RKO (cell line): ENCODE data around the gene KRTAP12-1.
"Not testable (repeated sequence)": the region's sequence is repeated elsewhere in the genome, so short reads cannot be mapped to it uniquely, and the experiment has no call there.

Experiments used
- DNase-seq: peaks from one replicate; pipeline ENCODE4 v3.0.0-alpha.2; 2016; ENCODE audit warnings: low spot score

KRTAP12-1 gene

DNA sequence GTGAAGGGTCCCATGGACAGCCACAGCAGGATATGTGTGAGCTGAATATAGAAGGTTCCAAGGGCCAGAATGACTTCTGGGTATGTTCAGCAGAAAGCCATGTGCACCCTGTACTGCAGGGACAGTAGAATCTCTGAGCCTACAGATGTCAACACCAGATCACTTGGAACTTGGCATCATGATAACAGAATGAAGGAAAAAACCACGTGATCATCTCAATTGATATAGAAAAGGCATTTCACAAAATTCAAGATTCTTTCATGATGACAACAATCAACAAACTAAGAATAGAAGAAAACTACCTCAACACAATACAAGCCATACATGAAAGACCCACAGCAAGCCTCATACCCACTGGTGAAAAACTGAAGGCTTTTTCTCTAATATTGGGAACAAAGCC, 14.4 kb downstream of the KRTAP12-1 start:
- no peak for DNase-seq

DNA sequence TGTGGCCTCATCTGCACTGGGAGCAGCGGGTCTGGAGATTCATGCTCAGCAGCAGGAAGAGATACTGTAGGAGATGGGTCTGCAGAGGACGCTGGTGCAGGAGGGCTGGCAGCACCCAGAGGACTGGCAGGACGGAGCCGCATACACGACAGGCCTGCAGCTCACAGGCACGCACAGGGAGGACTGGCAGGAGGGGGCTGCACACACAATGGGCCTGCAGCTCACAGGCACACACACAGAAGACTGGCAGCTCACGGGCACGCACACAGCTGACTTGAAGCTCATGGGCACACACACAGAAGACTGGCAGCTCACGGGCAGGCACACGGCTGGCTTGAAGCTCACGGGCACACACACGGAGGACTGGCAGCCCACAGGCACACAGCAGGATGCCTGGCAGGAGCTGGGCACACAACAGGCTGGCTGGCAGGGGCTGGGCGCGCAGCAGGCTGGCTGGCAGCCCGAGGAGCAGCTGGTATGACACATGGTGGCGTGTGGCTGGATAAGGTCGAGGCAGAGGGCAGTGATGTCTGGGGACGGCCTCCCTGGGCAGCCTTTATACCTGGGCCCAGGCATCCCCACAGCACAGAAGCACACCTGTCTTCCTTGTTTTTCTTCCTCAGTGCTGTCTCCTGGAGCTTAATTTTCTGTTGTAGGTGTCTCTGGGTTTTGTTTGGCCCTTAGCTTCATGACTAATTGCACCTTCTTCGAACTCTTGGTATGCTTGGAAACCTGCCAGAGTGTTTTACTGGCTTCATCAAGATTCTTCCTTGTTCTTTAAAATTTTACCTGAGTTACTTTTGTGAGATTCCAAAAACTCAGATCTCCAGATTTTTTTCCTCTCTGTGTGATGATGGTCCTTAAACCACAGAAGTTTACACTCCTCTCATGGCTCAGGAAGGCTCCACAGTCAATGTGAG, 15.3 kb downstream of the KRTAP12-1 start, which contains the start of gene KRTAP12-2:
KRTAP12-2 (minus strand) TSS at position 527 of the 920 bp plus-strand sequence; CDS start at position 486, 41 bp downstream.
- DNase-seq = no peak

DNA sequence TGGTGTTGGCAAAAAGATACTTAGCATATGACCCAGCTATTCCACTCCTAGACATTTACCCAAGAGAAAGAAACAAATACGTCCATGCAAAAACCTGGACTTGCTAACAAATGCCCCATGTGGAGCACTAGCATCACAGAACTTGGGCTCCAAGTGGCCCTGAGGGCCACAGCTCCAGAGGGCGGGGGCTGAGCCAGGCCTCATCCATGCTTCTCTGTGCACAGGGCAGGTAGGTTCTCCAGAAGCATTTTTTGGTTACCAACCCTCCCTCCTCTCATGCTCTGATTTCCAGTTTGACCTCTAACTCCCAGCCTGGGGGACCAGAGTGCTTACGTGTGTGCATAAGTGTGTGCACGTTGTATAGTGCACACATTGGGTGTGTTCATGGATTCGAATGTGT, 17.3 kb downstream of the KRTAP12-1 start:
- no peak for DNase-seq

DNA sequence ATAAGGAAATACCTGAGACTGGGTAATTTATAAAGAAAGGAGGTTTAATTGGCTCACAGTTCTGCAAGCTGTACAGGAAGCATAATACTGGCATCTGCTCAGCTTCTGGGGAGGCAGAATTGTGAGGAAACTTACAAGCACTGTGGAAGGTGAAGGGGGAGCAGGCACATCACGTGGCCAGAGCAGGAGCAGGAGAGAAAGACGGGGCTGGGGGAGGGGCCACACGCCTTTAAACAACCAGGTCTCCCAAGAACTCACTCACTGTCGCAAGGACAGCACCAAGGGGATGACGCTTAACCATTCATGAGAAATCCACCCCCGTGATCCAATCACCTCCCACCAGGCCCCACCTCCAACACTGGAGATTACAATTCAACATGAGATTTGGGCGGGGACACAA, 20.4 kb downstream of the KRTAP12-1 start:
- not testable (repeated sequence) for DNase-seq

DNA sequence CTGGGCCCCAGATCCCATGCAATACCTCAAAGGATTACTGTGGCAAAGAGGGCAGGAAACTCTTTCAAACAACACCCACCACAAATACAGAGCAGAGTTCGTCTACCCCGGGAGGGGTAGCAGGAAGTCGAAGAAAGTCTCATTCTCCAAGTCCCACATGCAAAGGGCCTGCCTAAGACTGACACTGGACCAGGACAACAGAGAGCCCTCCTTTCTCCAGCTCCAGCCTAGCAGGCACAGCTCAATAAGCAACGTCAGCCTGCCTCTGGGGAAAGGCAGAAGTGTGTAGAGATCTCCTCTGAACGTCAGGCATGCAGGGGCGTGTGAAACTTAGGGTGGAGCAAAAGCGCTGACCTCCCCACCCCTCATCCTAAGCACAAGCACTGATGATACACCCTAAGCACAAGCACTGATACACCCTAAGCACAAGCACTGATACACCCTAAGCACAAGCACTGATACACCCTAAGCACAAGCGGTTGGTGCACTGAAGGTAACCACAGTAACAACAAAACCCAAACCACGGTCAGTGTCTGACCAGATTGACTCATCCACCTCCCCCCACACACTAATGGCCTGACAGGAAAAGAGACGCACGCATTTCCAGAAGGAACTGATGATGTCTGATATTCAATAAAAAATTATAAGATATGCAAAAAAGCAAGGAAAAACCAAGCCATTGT, 22.9 kb downstream of the KRTAP12-1 start:
- no peak for DNase-seq

DNA sequence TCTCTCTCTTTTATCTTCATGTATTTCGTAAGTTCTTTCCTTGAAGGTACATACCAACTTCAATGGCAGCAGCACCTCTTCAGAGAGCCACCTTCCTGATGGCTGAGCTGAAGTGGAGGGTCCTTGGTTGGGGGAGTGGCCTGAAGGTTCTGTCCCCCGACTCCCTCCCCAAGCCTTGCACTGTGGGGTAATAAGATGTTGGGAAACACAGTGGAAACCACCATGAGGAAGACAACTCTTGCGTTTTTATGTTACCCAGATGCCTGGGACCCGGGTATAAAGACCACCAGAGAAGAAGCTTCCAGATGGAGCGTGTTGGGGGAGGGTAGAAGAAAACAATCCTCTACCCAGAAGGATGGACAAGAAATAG, 23.4 kb downstream of the KRTAP12-1 start:
- DNase-seq = no peak

DNA sequence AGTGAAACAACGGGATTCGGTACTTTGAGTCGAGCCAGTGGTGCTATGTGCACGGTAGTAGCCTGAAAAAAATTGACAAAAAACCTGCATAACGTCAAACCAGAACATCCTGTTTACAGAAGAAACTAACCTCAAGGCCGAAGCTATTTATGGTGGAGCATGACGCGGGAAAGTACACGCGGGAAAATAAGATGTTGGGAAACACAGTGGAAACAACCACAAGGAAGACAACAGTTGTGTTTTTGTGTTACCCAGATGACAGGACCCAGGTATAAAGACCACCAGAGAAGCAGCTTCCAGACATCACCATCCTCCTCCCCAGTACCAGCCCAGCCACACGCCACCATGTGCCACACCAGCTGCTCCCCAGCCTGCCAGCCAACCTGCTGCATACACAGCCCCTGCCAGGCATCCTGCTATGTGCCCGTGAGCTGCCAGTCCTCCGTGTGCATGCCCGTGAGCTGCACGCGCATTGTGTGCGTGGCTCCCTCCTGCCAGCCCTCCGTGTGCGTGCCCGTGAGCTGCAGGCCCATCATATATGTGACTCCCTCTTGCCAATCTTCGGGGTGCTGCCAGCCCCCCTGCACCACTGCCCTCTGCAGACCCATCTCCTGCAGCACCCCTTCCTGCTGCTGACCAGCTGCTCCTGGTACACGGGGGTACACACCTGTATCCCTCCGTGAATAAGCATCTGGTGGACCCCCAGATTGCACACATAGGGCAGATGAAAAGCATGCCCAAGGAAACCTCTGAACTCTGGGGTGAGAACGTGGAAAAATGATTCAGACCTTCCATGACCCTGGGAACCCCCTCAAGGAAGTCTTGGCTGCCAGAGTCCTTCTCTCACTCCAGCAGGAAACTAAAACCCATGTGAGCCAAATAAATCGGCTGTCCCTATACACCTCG, 24.1 kb downstream of the KRTAP12-1 start, which contains the start of gene KRTAP12-3:
KRTAP12-3 (plus strand) TSS at position 298 of the 906 bp plus-strand sequence; CDS start at position 346, 48 bp downstream.
- DNase-seq = no peak

DNA sequence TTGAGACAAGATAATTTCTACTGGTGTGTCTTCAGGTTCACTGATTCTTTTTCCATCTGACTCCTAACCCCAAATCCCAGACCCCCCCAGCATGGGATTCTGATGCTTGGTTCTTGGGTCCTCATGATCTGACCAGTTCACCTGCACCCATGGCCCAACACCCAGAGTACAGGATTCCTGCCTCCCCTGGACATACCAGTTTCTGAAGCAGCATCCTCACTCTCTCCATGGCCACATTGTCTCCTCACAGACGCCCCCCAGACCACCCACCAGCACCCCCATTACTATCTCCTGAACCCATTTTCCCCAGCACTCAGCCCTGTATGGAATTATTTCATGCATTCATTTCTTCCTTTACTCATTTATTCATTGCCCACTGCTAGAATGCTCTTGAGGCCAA, 25.1 kb downstream of the KRTAP12-1 start:
- DNase-seq = no peak

DNA sequence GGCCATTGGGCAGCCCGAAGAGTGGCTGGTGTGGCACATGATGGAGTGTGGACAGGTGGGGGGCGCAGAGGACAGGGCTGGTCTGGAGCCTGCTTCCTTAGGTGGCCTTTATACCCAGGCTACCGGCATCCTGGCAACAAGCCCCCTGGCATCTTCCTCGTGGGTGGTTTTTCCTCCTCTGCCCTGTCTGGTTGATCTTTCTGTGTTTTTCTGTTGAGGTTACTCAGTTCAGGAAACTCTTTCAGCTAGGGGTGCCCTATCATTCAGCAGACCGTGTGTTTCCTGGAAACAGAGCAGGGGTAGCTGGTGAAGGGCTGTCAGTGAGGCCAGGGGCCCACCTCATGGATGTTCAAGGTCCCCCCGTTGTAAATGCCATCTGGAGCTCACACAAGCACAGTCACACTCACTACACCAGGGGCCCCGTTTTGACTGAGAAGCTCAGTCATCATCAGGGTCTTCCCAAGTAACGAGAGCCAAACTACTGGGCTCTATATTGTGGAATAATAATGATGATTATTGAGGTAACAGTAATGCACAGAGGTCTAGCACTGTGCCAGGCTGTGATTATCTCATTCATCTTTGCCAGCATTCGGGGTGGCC, 27.3 kb downstream of the KRTAP12-1 start, which contains the start of gene KRTAP12-4:
KRTAP12-4 (minus strand) TSS at position 84 of the 600 bp plus-strand sequence; CDS start at position 39, 45 bp downstream.
- DNase-seq = no peak

DNA sequence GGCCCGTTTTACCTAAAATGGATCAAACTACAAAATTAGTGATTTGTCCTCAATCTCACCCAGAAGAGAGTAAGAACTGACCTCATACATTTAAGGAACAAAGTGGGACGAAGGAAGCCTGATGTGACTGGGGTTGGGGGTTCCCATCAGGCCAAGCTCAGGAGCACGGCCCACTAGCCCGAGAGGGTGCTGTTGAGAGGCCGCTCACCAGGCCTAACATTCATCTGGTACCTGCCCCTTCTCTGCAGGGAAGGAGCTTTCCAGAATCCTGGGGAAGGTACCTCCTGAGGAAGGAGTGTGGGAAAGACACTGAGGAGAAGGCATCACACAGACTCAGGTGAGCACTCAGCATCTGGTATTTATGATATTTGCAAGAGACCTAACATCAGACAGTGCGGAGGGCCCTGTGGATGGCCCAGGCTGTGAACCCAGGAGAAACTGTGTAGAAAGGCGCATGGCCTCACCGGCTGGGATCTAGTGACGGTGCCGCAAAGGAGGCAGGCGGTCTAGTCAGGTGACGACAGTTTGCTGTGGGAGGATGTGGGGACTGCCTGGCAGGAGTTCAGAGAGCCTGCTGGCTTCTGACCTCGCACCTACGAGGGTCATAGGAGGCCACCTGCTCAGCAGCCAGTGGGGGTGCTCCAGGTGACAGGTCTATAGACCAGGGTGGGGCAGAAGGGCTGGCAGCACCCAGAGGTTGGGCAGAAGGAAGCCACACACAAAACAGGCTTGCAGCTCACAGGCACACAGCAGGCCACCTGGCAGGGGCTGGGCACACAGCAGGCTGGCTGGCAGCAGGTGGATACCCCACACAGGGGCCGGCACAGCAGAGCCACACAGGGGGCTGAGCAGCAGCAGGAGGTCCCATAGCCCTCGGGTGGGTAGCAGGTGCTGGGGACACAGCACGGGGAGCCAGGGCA, 28.0 kb downstream of the KRTAP12-1 start:
- DNase-seq = no peak

DNA sequence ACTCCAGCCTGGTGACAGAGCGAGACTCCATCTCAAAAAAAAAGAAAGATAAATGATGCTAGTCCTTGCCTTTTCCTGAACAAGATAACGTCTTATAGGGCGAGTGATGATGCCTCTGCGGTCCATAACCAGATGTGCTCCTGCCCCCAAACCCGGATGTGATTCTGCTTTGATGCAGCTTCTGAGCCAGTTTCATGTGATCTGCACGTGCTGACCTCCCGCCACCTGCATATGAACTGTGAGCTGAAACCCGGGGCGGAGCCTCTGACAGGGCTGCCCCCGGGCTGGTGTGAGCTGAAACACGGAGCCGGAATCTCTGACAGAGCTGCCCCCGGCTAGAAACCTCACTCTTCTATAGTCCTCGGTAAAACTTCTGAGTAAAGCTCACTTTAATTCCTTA, 28.8 kb downstream of the KRTAP12-1 start:
- no peak for DNase-seq

DNA sequence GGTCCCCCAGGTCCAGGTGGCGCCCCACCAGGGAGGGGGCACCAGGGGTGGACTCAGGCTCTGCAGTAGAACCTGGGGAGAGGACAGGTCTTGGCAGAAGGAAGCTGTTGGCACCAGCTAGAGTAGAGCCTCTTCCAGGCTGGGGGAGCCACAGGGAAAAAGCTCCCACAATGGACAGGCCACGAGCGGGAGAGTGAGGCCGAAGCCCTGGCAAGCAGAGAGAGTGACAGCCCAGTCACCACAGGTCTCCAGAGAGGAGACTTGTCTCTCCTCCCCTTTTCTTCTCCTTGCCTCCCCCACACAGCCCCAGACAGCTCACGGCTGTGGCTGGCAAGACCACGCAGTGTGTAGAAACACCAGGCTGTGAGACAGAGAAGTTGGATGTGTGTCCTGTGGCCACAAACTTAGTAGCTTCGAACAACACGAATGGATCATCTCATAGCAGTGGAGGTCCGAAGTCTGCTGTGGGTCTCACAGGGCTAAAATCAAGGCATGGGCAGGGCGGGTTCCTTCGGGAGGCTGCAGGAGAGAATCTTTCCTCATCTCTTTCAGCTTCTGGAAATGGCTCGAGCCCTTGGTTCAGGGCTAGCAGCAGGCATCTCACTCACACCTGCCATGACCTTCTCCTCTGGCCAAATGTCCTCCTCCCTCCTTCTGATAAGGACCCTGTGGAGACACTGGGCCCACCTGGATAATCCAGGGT, 30.8 kb downstream of the KRTAP12-1 start:
- no peak for DNase-seq

DNA sequence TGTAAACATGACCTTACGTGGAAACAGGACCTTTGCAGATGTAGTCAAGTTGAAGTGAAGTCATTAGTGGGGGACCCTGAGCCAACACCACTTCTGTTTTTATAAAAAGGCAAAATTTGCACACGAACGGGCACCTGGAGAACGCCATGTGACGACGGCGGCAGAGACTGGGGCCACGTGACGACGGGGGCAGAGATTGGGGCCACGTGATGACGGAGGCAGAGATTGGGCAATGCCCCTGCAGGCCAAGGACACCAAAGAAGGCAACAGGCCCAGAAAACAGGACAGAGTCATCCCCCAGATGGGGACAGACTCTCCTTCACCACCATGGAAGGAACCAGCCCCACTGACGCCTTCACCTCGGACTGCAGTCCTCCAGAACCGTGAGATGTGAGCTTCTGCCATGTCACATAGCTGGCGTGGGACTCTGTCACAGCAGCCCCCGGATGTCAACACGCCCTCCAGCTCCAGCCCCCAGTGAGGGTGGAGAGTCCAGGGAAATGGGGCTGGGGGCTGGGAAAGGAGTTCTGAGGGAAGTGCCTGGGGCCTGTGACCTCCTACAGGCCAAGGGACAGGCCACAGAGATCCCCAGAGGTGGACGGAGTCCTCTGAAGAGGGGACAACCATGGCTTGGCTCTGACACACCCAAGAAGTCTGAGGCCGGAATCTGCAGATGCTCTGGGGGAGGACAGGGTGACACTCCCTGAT, 31.5 kb downstream of the KRTAP12-1 start:
- no peak for DNase-seq

DNA sequence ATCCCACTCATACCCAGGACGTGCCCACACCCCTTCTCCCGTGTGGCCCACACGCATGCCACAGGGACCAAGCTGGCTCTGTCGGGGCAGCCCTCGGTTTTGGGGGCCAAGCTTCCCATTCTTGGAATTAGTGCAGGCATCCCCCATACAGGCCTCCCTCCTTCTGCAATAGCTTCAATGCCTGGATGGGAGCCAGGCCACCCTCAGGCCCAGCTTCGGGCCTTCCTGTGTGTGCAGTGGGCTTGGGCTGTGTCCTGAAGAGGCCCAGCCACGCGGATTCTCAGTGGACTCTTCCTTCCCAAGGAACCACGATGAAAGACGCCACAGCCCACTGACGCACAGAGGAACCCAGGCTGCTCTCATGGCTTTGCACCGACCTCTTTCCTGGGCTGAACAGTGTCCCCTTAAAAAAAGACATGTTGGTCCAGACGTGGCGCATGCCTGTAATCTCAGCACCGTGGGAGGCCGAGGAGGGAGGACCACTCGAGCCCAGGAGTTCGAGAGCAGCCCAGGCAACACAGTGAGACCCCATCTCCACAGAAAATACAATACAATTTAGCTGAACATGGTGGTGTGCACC, 32.4 kb downstream of the KRTAP12-1 start:
- DNase-seq = no peak

DNA sequence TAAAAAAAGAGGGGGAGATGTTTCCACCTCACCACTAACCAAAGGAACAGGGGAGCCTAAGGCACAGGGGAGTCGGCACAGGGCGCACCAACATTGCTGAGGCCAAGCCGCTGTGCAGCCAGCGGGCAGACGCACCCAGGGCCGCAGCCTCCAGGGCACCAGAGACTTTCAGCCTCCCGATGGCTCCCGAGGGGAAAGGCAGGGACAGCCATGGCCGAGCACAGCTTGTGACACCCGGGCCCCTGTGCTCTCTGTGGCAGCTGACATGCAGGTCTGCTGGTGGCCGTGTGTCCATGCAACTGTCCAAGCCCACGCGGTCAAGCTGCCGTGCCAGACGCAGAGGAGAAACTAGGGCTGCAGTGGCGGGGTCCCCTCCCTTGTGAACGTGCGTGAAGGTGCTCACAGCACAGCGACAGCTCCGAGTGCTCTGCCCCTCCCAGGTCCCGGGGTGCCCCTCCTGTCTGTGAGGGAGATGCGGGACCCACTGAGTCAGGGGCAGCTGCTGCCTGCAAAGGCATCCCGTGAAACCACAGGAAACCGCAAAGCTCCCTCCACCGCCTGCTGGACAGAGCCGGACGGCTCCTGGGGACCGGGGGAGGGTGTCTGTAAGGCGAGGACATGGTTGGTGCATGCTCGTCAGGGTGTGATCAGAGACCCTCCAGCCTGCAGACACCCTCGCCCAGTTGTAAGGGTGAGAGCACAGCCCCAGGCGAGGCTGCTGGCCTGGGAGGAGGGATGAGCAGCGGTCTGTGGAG, 33.2 kb downstream of the KRTAP12-1 start:
- DNase-seq = no peak

DNA sequence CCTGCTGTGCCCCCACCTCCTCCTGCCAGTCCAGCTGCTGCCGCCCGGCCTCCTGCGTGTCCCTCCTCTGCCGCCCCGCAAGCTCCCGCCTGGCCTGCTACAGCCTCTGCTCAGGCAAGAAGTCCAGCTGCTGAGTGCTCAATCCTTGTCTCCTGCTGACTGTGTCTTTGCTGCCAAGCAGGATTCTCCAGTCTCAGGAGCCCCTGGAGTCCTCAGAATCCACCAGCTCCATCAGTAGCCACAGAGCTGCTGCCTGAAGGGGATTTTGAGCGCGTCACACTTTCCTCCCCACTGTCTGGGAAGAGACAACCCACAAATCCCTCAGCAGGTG, 34.8 kb downstream of the KRTAP12-1 start:
- no peak for DNase-seq

DNA sequence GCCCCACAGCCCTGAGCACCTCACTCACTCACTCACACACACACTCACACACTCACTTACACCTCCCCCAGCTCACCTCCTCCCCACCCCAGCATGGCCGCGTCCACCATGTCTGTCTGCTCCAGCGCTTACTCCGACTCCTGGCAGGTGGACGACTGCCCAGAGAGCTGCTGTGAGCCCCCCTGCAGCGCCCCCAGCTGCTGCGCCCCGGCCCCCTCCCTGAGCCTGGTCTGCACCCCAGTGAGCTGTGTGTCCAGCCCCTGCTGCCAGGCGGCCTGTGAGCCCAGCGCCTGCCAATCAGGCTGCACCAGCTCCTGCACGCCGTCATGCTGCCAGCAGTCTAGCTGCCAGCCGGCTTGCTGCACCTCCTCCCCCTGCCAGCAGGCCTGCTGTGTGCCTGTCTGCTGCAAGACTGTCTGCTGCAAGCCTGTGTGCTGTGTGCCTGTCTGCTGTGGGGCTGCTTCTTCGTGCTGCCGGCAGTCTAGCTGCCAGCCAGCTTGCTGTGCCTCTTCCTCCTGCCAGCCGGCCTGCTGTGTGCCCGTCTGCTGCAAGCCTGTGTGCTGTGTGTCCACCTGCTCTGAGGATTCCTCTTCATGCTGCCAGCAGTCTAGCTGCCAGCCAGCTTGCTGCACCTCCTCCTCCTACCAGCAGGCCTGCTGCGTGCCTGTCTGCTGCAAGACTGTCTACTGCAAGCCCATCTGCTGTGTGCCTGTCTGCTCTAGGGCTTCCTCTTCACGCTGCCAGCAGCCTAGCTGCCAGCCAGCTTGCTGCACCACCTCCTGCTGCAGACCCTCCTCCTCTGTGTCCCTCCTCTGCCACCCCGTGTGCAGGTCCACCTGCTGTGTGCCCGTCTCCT, 35.4 kb downstream of the KRTAP12-1 start, which contains the start of gene KRTAP10-11:
KRTAP10-11 (plus strand) TSS at position 49 of the 856 bp plus-strand sequence; CDS start at position 94, 45 bp downstream.
- not testable (repeated sequence) for DNase-seq
